B cell (primary cell): ENCODE results near the gene HUS1. TPM values are rescaled to one million over a fixed set of nuclear protein-coding genes. Genes with fewer than 3 reads are reported as not detected.

Source experiments
- ATAC-seq: fragments of 200-7000 bp; cut with Tn5 transposase; one replicate; pipeline ENCODE4 v1.10.0; 2021; ENCODE audit warnings: low read depth, mild to moderate bottlenecking, moderate number of reproducible peaks, moderate library complexity
- CTCF ChIA-PET: fragments of 350-600 bp; sonication (Branson Sonifier 250); formaldehyde crosslinking; loops from one replicate; lab custom pipeline; 2021; ENCODE audit warnings: antibody characterized with exemption, inconsistent platforms; lab: Charles Lee
- POLR2A ChIA-PET: fragments of 350-600 bp; sonication (Branson Sonifier 250); formaldehyde crosslinking; loops from one replicate; lab custom pipeline; 2021; ENCODE audit warnings: antibody characterized with exemption; lab: Charles Lee
- DNase-seq: peaks from one replicate; pipeline ENCODE4 v3.0.0; 2013
- H2AFZ ChIP-seq: 2 replicates; pipeline ENCODE4 v1.6.1; 2012; ENCODE audit warnings: mild to moderate bottlenecking, low read depth, low read length; ENCODE audit not compliant: insufficient read depth, poor library complexity, severe bottlenecking
- H3K27ac ChIP-seq, 2 donors: 1 replicate in 1 of 2; 2 replicates in 1 of 2; pipeline ENCODE4 v1.5.1; 2012 to 2013; ENCODE audit warnings: low read length in 2 of 2, mild to moderate bottlenecking in 2 of 2, moderate library complexity in 1 of 2
- H3K27me3 ChIP-seq, 4 experiments: fragments of 200-600 bp in 1 of 4; sonication (generic) in 1 of 4; replicated peaks in 1 of 4; 1 replicate in 2 of 4; 2 replicates in 2 of 4; pipeline versions ENCODE4 v1.6.1 to v1.7.0; 2013 to 2016; ENCODE audit warnings: low read length in 3 of 4, mild to moderate bottlenecking in 2 of 4, mixed read lengths in 1 of 4, moderate library complexity in 1 of 4; ENCODE audit not compliant: insufficient read depth in 4 of 4, control insufficient read depth in 3 of 4; ENCODE audit errors: control extremely low read depth in 1 of 4
- H3K36me3 ChIP-seq, 2 experiments: replicated peaks in 1 of 2; 1 replicate in 1 of 2; 2 replicates in 1 of 2; pipeline versions ENCODE4 v1.6.1 to v1.7.1; 2013; ENCODE audit warnings: low read length in 1 of 2; ENCODE audit not compliant: insufficient read depth in 2 of 2, control insufficient read depth in 1 of 2; ENCODE audit errors: control extremely low read depth in 1 of 2, extremely low read depth in 1 of 2
- H3K4me1 ChIP-seq, 2 donors: fragments of 200-600 bp in 1 of 2; sonication (generic) in 1 of 2; 1 replicate in 1 of 2; 2 replicates in 1 of 2; pipeline versions ENCODE4 v1.5.1 to v1.6.1; 2013 to 2017; ENCODE audit warnings: low read length in 2 of 2; ENCODE audit not compliant: control insufficient read depth in 2 of 2, insufficient read depth in 2 of 2
- H3K4me2 ChIP-seq: replicated peaks from 2 replicates; pipeline ENCODE3; 2012; ENCODE audit warnings: mild to moderate bottlenecking, low read depth, low read length; ENCODE audit not compliant: poor library complexity, severe bottlenecking
- H3K4me3 ChIP-seq, 5 experiments: fragments of 200-600 bp in 1 of 5; sonication (generic) in 1 of 5; 1 replicate in 3 of 5; 2 replicates in 2 of 5; pipeline versions ENCODE4 v1.5.1 to v1.7.0; 2011 to 2016; ENCODE audit warnings: low read length in 4 of 5, mild to moderate bottlenecking in 4 of 5, low read depth in 2 of 5, control low read depth in 1 of 5, moderate library complexity in 1 of 5; ENCODE audit not compliant: insufficient read depth in 1 of 5; ENCODE audit errors: control extremely low read depth in 1 of 5, extremely low read depth in 1 of 5
- H3K79me2 ChIP-seq: fragments of 200-600 bp; sonication (generic); one replicate; pipeline ENCODE4 v1.6.0; 2016; ENCODE audit warnings: low read length; ENCODE audit not compliant: control insufficient read depth, insufficient read depth
- H3K9ac ChIP-seq: fragments of 200-600 bp; sonication (generic); 2 replicates; pipeline ENCODE4 v1.6.1; 2017; ENCODE audit warnings: mild to moderate bottlenecking, low read length, moderate library complexity
- H3K9me3 ChIP-seq, 3 donors: one replicate each; pipeline versions ENCODE4 v1.6.1 to v1.7.1; 2013; ENCODE audit warnings: low read length in 2 of 3; ENCODE audit not compliant: control insufficient read depth in 2 of 3, insufficient read depth in 1 of 3; ENCODE audit errors: control extremely low read depth in 1 of 3
- H4K20me1 ChIP-seq: 2 replicates; pipeline ENCODE4 v1.6.0; 2012; ENCODE audit warnings: mild to moderate bottlenecking, low read length; ENCODE audit not compliant: insufficient read depth, control insufficient read depth, poor library complexity, severe bottlenecking
- H3K27ac Mint-ChIP-seq: one replicate; pipeline ENCODE4 v1.8.0; 2021; ENCODE audit warnings: mixed read lengths
- H3K27me3 Mint-ChIP-seq: one replicate; pipeline ENCODE4 v1.8.0; 2021; ENCODE audit warnings: mixed read lengths
- H3K4me1 Mint-ChIP-seq: one replicate; pipeline ENCODE4 v1.8.0; 2021; ENCODE audit warnings: mixed read lengths
- H3K4me3 Mint-ChIP-seq: one replicate; pipeline ENCODE4 v1.8.0; 2021; ENCODE audit warnings: mixed read lengths
- H3K9me3 Mint-ChIP-seq: one replicate; pipeline ENCODE4 v1.8.0; 2022; ENCODE audit warnings: mixed read lengths; ENCODE audit not compliant: insufficient read depth
- EZH2 ChIP-seq: IDR thresholded peaks from 2 replicates; pipeline ENCODE4 v1.6.1; 2012; ENCODE audit warnings: borderline replicate concordance, low read depth, mild to moderate bottlenecking, moderate library complexity, low read length; ENCODE audit not compliant: insufficient read depth, poor library complexity, severe bottlenecking
- WGBS: methylation state at CpG from one replicate; pipeline ENCODE4 v1.1.5; 2013; ENCODE audit warnings: missing lambda C conversion rate; ENCODE audit not compliant: insufficient coverage; 5-methylcytosine and 5-hydroxymethylcytosine counted together
- intact Hi-C: fragments of 100-400 bp; cut with micrococcal nuclease; formaldehyde crosslinking; loops from one replicate; pipeline ENCODE4 v1.10.0; 2022
- polyA plus RNA-seq: library from polyadenylated mRNA; depleted of rRNA; stranded (reverse); fragments of >200 nt; gene quantifications from 2 replicates; pipeline ENCODE4 v1.2.3, GENCODE V29; 2012
- total RNA-seq, 2 donors: library from RNA; stranded (reverse); fragments of 120-200 nt in 1 of 2; gene quantifications; 1 replicate in 1 of 2; 2 replicates in 1 of 2; pipeline versions ENCODE4 v1.2.3 to v1.2.4, GENCODE V29; 2013 to 2022
- TF ChIP-seq, protein P1 (sequence below): fragments of 200-600 bp; IDR thresholded peaks from one replicate; pipeline ENCODE4 v1.8.0; 2022; ENCODE audit warnings: antibody characterized with exemption, mild to moderate bottlenecking

Gene HUS1
- total and polyA plus RNA-seq, 2 donors (not counting 1 experiment from before 2014, with no cell fraction given) = 37.7 to 61.6 TPM

DNA sequence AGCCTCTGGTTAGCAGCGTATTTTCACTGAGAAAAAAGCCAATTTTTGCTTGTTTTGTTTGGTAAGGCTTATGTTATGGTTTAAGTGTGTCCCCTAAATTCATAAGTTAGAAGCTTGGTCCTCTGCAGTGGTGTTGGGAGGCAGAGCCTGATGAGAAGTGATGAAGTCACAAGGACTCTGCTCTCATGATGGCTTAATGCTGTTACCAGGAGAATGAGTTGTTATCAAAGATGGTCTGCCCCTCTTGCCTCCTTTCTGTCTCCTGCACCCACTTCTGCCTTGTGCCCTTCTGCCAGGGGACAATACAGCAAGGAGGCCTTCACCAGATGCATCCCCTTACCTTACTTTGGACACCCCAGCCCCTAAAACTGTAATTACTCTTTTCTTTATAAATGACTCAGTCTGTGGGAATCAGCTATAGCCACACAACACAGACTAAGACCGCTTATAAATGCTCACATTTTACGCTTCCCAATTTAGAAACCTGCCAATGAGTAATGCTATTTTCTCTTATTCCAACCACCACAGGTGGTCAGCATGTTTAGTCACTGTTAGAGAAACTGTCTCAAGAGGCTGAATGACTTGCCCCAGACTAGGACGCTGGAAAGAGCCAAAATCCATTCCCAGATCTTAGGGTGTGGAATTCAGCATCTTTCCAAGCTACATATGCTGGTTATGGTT lies 25.0 kb downstream of the HUS1 start:
- Histone ChIP-seq H3K4me1 (no peaks in the 10 kb centered on the region), H3K9ac (no peak overlapping the region), H3K4me2 (no peak overlapping the region), H2AFZ (no peak overlapping the region), H3K4me3 (no peak overlapping the region), H3K79me2 (no peaks in the 10 kb centered on the region), H3K27ac (no peak overlapping the region), H4K20me1 (no peaks in the 10 kb centered on the region), H3K9me3 (no peaks in the 10 kb centered on the region), H3K36me3 (peaks cover 0 to 8% of the 10 kb centered on the region in 2 experiments), H3K27me3 (no peaks in the 10 kb centered on the region)
- ChIA-PET CTCF (interaction anchor here (2.1 kb wide), 1 partner anchor 10 kb away, joined by 8 read pairs; no protein-coding TSS in a partner anchor), POLR2A (no interaction called here)
- WGBS = 95% methylated on average over 2 of the region's 4 CpGs
- Mint-ChIP-seq H3K4me3 (no peak overlapping the region), H3K27ac (no peak overlapping the region), H3K4me1 (no peaks in the 10 kb centered on the region), H3K9me3 (no peaks in the 10 kb centered on the region), H3K27me3 (no peaks in the 10 kb centered on the region)
- ATAC-seq (no peak), DNase-seq (no peak)
- intact Hi-C loops = no loop called here
- no peak for TF ChIP-seq EZH2
- TF ChIP-seq, protein P1, sequence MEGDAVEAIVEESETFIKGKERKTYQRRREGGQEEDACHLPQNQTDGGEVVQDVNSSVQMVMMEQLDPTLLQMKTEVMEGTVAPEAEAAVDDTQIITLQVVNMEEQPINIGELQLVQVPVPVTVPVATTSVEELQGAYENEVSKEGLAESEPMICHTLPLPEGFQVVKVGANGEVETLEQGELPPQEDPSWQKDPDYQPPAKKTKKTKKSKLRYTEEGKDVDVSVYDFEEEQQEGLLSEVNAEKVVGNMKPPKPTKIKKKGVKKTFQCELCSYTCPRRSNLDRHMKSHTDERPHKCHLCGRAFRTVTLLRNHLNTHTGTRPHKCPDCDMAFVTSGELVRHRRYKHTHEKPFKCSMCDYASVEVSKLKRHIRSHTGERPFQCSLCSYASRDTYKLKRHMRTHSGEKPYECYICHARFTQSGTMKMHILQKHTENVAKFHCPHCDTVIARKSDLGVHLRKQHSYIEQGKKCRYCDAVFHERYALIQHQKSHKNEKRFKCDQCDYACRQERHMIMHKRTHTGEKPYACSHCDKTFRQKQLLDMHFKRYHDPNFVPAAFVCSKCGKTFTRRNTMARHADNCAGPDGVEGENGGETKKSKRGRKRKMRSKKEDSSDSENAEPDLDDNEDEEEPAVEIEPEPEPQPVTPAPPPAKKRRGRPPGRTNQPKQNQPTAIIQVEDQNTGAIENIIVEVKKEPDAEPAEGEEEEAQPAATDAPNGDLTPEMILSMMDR = no peak

DNA sequence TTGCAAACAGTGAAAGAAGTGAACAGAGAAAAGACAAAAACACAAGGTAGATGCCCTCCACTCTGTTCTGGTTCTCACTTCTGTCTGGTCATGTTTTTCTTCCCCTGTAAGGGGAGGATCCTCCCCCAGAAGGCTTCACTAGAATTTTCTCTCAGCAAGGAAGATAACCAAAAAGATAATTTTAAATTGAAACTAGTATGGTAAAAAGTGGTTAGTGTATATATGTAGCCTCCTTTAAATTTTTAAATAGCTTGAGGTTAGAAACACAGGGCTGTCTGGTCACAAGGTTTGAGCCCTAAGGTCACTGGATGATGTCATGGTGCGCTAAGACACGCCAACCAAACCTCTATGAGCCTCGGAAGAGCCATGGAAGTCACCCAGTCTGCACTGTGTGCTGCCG lies 25.6 kb downstream of the HUS1 start:
- TF ChIP-seq, protein P1 = no peak
- no peak for TF ChIP-seq EZH2
- CTCF ChIA-PET = interaction anchor here (2.1 kb wide), 1 partner anchor 9 kb away, joined by 8 read pairs; no protein-coding TSS in a partner anchor
- Mint-ChIP-seq H3K4me3 (no peak overlapping the region), H3K27ac (no peak overlapping the region), H3K9me3 (no peaks in the 10 kb centered on the region), H3K27me3 (no peaks in the 10 kb centered on the region), H3K4me1 (no peaks in the 10 kb centered on the region)
- Histone ChIP-seq H3K4me2 (no peak overlapping the region), H4K20me1 (no peaks in the 10 kb centered on the region), H2AFZ (no peak overlapping the region), H3K9ac (no peak overlapping the region), H3K27ac (no peak overlapping the region), H3K9me3 (no peaks in the 10 kb centered on the region), H3K79me2 (no peaks in the 10 kb centered on the region), H3K36me3 (peaks cover 0 to 8% of the 10 kb centered on the region in 2 experiments), H3K4me1 (no peaks in the 10 kb centered on the region), H3K4me3 (no peak overlapping the region), H3K27me3 (no peaks in the 10 kb centered on the region)
- POLR2A ChIA-PET = no interaction called here
- ATAC-seq = no peak
- DNase-seq = no peak
- intact Hi-C loops = no loop called here
- WGBS = 86% methylated on average over 4 of the region's 4 CpGs
